Mucosa of gallbladder (tissue), 1 donor: ENCODE measurements around the gene SLCO4C1. TPM values are rescaled to one million over a fixed set of nuclear protein-coding genes. Genes with fewer than 3 reads are reported as not detected.

ENCODE experiments used
- DNase-seq: peaks from one replicate; pipeline ENCODE4 v3.0.0-alpha.2; 2020; ENCODE audit warnings: low spot score
- total RNA-seq: library from RNA; stranded (reverse); gene quantifications from one replicate; pipeline ENCODE4 v1.2.1, GENCODE V29; 2021
- donor health status: DM: no; HTN: no; CAD: no.

Gene SLCO4C1
- total RNA-seq, 1 donor from 2014 or later: 8.1 TPM

DNA sequence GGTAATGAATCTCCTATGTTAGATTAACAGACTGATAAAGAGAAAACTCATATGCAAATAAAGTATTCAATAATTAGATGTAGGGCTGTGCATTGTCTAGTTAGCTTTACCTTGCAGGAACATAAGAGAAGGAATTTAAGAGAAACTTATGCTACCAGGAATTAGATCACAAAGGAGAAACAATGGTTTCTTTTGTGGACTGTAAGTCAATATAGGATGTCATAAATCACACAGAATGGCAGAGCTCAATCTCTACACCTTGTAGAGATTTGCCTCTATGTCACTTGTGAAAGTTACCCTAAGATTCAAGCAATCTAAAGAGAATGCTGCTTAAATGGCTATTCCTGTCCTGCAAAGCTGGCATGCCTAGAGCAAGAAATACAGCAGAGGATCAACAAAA lies 26.0 kb downstream of the SLCO4C1 start:
- no peak for DNase-seq

DNA sequence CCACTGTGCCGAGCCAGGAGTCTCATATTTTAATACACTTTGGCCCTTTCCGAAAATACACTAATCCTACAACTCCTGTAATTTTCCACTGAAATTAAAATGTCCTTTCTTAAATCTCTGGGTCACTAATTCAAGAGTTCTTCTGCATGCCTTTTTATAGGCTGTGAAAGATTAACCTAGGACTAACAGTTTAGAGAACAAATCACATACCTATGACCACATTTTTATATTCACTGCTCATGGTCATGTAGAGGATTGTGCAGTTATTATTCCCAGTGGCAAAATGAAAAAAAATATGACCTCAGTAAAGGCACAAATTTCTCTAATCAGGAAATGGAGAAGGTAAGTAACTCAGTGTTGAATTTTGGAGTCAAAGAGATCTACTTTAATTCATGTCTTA lies 33.4 kb downstream of the SLCO4C1 start:
- DNase-seq: no peak

DNA sequence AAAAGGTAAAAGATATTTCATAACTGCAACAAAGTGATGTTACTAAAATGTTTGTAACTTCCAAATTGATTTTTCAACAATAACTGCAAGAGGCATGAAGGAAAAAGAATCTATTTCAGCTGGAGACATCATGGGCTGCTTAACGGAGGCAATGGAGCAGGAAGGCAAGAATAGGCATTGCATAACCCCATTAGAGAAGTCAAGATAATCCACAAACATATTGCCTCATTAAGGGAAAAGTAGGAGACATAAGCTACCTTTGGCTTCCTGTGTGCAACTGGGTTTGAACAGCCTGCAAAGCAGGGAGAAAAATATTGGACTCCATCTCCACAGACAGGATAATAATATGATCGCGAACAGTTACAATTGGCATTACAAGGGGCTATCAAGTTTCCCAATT lies 46.7 kb downstream of the SLCO4C1 start:
- DNase-seq: no peak

DNA sequence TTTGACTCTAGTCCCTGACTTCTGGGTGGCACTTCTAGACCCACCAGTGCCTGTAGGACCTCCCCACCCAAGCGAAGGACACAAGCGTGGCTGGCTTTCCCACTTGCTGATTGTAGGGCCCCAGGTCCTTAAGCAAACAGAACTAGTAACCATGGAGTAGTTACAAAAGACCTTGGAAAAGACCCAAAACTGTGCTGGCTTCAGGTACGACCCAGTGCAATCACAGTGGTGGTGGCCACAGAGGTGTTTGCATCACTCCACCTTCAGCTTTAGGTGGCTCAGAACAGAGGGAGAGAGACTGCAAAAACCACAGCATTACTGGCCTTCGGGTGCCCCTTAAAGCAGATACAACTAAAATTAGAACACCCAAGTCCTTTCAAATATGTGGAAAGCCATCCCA lies 52.9 kb downstream of the SLCO4C1 start:
- no peak for DNase-seq

DNA sequence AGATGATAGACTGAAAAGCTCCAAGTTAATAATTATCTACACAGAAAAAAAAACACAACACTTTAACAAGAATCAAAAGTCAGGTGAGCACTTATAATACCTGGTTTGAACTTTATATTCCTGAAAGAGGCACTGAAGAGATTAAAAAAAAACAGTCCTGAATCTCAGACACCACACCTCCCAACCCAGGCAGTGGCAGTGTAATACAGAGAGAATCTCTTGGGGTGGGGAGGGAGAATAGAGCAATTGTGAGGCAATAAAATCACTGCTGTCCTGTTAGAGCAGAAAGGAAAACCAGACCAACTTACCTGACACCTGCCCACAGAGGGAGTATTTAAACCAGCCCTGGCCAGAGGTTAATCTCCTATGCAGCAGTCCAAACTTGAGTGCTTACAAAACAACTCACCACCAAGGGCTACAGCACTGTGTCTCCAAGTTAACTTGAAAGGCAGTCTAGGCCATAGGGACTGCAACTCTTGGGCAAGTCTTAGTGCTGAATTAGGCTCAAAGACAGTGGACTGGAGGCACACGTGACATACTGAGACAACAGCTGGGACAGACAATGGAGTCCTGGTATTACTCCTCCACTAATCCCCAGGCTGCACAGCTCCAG lies 54.2 kb downstream of the SLCO4C1 start:
- DNase-seq: no peak

DNA sequence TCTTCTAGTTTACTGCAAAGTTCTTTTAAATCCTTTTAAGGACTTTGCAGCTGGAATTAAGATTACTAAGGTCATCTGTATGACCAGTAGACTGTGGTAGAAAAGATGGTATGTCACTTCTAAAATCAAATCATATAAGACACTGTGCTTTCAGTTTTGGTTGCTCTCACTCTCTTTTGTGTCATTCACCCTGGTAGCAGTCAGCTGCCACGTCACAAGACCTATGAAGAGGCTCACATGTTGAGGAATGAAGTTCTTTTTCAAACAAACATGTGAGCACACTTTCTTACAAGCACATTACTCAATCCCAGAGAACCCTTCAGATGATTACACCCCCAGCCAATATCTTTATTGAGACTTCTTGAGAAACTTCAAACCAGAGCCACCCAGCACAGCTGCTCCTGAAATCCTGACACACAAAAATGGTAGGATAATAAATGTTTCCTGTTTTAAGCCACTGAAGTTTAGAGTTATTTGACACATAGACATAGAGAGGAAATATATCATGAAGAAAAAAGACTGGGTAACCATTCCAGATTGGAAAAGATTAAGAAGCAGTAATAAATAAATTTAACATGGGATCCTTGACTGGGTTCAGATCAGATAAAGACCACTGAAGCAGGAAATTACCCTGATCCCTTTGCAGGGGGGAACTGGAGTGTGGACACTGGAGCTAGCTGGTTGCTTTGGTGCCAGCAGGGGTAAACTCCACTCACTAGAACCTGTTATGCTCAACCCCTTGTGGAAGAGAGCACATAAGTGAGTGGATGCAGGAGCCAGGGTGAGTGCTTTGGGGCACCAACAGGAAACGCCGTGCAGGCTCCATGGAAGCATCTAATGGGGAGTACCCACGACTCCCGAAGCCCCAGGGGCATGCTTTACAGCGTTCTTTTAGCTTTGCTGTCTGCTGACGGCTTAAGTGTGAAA lies 64.1 kb downstream of the SLCO4C1 start:
- no peak for DNase-seq

DNA sequence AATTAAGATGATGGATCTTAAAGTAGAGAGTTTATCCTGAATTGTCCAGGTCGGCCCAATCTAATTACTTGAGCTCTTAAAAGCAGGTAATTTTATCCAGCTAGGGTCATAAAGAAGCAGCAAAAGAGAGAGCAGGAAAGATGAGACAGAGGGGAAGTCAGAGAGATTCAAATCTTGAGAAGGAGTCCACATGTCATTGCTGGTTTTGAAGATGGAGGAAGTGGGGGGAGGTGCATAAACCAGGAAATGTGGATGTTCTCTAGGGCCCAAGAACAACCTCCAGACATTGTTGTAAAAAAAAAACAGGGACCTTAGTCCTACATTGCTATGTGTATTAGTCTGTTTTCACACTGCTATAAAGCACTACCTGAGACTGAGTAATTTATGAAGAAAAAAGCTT lies 66.4 kb downstream of the SLCO4C1 start:
- no peak for DNase-seq

DNA sequence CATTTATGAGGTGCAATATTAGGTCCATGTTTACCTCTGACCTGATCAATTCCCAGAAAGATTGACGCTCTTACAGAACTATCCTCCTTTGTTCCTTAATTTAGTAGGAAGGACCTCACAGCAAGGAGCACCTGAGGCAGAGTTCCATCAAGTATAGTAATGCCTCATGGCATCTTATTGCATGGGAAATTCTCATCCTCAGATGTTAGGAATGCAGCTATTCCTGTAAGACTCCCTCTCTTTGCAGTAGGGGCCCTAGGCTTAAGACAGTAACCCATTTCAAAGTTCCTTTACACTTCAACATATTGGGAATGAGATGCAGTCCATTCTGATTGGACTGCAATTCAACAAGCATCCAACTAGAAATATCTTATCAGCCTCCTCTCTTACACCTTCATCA lies 69.8 kb downstream of the SLCO4C1 start:
- DNase-seq: no peak

DNA sequence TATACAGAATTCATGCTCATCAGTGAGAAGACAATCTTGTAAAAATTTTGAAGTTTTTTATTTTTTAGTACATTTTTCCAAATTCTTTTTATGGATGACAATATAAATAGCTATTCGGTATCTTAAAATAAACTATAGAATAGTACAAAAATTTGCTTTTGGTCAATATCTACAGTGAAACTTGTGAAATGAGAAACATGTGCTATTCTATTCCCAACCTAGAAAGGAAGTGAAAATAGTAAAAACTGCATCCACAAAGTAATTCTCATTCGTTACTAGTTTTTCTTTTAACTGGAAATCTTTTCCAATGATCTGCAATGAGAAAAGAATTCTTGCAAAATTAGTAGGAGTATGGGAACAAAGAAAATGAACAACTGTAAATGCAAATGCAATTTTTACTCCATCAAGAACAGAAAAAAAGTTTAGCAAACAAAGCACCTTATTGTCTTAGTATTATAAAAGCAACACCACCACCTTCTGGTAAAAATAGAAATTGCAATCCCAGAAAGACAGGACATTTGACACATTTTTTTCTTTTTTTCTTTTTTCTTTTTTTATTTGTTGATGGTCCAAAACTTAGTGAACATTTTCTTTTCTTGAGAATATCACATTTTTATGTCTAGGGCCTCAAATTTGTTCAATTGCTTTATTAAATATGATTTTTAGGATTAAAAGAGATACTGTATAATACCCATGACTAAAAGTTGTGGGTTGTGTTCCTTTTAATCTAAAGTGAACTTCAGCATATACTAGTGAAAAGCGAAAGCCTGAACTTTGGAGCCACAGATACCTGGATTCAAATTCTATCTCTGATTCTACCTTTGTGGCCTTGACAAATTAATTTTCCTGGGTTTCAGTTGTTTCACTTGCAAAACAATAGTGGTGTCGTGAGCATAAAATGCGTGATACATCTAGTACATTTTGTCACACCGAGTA lies 72.3 kb downstream of the SLCO4C1 start:
- DNase-seq: no peak

DNA sequence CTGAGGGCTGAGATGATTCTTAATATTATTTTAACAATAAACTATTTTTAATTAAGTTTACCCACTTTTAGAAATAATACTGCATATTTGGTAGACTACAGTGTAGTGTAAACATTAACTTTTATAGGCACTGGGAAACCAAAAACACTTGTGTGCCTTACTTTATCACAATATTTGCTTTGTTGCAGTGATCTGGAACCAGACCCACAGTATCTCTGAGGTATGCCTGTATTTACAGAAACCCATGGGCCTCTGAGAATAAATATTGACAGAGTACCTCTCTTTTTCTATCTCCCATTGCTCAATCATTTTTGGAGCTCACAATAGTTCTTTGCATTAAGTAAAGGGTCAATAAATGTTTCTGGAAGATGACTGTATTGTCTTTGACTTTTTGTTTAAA lies 73.3 kb downstream of the SLCO4C1 start:
- no peak for DNase-seq

DNA sequence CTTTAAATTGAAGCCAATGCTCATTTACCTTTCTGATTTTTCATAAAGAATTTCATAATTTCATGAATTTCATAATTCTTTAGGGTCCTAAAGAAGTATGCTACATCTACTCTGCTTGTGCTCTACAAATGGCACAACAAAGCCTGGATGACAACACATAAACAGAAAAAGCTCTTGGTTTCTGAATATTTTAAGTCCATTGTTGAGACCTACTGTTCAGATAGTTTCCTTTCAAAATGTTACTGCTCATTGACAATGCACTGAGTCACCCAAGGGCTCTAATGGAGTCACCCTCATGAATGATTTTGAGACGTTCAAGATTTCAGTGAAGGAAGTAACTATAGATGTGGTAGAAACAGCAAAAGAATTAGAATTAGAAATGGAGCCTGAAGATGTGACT lies 74.1 kb downstream of the SLCO4C1 start:
- DNase-seq: no peak

DNA sequence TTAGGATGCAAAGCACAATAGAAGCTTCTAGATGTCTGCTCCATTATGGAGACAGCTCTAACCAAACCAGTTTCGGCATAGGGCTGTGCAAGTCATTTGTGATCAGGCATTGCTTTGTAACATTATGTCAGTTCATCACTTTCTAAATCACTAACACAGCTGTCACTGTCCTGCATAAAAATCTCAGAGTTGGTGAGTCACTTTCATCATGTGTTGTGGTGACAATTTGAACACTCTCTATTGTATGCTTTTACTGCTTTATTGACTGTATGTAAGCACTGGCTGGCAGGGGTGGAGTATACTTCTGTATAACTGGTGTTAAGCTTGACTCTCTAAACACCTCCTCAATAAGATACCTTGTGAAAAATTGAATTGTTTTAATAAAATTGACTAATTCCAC lies 77.9 kb downstream of the SLCO4C1 start:
- DNase-seq: no peak

DNA sequence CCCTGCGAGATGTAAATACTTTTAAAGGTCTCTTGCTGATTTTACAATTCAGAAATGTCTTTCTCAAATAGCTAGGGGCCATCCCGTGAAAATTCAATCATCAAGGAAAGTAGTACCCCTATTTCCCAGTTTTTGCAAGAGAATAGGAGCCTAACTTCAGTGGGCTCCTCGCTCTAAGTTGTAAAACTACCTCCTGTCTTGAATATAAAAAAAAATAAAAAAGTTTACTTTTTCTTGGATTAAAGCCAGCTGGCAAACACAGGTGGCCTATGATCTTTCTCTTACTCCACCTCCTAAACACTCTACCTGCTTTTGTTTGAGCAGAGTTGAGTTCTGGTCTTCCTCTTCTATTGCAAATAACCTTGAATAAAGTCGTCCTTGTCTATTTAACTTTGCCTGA lies 79.4 kb downstream of the SLCO4C1 start:
- no peak for DNase-seq

DNA sequence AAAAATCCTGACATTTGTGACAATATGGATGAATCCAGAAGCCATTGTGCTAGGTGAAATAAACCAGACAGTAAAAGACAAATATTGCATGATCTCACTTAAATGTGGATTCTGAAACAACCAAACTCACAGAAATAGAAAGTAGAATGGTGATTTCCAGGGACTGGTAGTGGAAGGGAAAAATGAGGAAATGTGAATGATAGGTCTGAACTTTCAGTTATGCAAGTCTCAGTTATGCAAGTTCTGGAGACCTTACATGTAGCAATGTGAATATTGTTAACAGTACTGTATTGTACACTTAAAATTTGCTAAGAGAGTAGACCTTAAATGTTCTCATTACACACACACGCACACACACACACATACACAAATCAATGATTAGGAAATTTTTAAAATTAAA lies 84.9 kb downstream of the SLCO4C1 start:
- DNase-seq: no peak

DNA sequence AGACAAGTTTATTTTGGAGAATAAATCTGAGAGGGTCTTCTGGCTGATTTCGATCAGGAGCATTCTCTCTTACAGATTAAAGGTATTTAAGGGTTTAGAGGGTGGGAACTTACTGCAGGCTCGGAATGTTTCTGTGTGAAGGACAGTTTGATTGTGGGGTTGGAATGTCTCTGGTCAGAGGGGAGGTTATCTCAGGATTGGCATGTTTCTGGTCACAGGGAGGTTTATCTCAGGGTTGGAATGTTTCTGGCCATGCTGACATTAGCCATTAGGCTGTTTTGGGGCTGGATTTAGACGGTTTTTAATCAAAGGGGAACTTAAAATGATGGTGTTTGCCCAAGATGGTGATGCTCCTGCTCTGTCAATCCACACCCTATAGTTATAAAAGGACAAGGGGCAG lies 95.2 kb downstream of the SLCO4C1 start:
- DNase-seq: no peak

DNA sequence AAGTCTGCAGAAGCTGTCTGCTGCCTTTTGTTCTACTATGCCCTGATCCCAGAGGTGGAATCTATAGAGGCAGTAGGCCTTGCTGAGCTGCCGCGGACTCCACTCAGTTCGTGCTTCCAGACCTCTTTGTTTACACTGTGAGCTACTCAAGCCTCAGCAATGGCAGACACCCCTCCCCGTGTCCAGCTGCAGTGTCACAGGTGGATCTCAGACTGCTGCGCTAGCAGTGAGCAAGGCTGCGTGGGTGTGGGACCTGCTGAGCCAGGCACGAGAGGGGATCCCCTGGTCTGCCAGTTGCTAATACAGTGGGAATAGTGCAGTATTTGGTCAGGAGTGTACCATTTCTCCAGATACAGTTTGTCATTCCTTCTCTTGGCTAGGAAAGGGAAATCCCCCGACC lies 99.6 kb downstream of the SLCO4C1 start:
- no peak for DNase-seq

Other genes starting within 250 kb of the SLCO4C1 start
- not detected for gene SLCO6A1, start 202.7 kb upstream of the SLCO4C1 start, total RNA-seq